GM06990 (cell line): ENCODE results near the gene CDC14A.

Experiments
- DNase-seq: peaks from one replicate; pipeline ENCODE4 v3.0.0-alpha.2; 2011; ENCODE audit not compliant: insufficient read length; ENCODE audit errors: extremely low read depth
- H3K27me3 ChIP-seq: replicated peaks from 2 replicates; pipeline ENCODE4 v1.6.0; 2011; ENCODE audit warnings: low read length; ENCODE audit not compliant: control insufficient read depth, insufficient read depth
- H3K36me3 ChIP-seq: 2 replicates; pipeline ENCODE4 v1.5.1; 2011; ENCODE audit warnings: low read length; ENCODE audit not compliant: control insufficient read depth, insufficient read depth
- H3K4me3 ChIP-seq: replicated peaks from 2 replicates; pipeline ENCODE4 v1.5.1; 2011; ENCODE audit warnings: low read depth, mild to moderate bottlenecking, control low read depth, low read length
- TF ChIP-seq, protein P1 (sequence below): IDR thresholded peaks from 2 replicates; pipeline ENCODE4 v1.5.1; 2011; ENCODE audit warnings: low read length, control low read depth, mild to moderate bottlenecking, inconsistent platforms; ENCODE audit not compliant: insufficient read depth, poor library complexity, severe bottlenecking

The CDC14A gene

GRCh38 chr1:100456880-100457279 is 104.6 kb downstream of the CDC14A start:
- Histone ChIP-seq H3K36me3 (no peaks in the 10 kb centered on the region), H3K27me3 (no peaks in the 10 kb centered on the region), H3K4me3 (no peak overlapping the region)
- TF ChIP-seq, protein P1, sequence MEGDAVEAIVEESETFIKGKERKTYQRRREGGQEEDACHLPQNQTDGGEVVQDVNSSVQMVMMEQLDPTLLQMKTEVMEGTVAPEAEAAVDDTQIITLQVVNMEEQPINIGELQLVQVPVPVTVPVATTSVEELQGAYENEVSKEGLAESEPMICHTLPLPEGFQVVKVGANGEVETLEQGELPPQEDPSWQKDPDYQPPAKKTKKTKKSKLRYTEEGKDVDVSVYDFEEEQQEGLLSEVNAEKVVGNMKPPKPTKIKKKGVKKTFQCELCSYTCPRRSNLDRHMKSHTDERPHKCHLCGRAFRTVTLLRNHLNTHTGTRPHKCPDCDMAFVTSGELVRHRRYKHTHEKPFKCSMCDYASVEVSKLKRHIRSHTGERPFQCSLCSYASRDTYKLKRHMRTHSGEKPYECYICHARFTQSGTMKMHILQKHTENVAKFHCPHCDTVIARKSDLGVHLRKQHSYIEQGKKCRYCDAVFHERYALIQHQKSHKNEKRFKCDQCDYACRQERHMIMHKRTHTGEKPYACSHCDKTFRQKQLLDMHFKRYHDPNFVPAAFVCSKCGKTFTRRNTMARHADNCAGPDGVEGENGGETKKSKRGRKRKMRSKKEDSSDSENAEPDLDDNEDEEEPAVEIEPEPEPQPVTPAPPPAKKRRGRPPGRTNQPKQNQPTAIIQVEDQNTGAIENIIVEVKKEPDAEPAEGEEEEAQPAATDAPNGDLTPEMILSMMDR, result no peak
- DNase-seq, result no peak

DNA sequence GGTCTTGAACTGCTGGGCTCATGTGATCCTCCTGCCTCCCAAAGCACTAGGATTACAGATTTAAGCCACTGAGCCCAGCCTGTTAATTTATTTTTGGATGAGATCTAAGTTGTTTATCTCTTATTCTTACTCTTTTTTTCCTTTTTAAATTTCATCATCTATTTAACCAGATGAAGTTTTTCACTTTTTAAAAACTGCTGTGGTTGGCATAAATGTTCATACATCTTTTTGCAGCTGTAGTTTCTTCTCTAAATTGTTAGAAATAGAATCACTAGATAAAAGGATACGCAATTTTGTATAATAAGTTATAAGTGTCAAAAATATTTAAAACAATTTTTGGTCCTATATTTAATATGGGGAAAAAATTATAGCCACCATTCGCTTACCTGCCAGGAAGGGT is 105.4 kb downstream of the CDC14A start:
- TF ChIP-seq, protein P1, result no peak
- H3K4me3 ChIP-seq, result no peak overlapping the region
- H3K36me3 ChIP-seq, result no peaks in the 10 kb centered on the region; the same call in 1 of the 2 replicates
- no peak for DNase-seq
- no peaks in the 10 kb centered on the region for H3K27me3 ChIP-seq

DNA sequence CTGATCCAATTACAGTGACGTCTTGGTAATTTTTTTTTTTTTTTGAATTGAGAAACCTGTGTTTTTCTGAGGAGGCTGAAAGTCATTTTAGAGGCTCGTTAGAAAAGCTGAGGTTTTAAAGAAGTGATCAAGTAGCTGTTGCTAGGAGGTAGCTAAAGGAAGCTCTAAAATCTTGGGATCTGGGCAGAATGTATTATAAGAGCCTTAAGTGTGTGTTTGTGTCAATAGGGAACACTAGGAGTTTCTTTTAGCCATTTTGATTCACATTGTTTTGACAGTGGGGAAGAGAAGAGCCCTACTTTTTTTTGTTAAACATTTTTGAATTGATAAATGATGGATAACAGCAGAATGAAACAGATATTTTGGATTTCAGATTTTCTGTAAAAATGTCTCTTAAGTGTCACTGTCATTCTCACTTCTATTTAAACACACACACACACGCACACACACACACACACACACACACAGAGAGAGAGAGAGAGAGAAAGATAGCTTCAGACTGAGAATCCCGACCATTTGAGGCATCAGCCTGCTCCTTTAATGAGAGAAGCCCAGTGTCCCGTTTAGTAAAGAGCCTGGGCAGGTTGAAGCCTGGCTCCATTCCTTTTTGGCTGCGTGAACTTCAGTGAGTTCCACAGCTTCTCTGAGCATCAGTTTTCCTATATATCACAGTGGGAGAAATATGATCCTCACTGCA is 106.5 kb downstream of the CDC14A start:
- TF ChIP-seq, protein P1, result no peak
- H3K36me3 ChIP-seq, result no peaks in the 10 kb centered on the region; the same call in 1 of the 2 replicates
- H3K27me3 ChIP-seq, result no peaks in the 10 kb centered on the region
- DNase-seq, result no peak
- no peak overlapping the region for H3K4me3 ChIP-seq

DNA sequence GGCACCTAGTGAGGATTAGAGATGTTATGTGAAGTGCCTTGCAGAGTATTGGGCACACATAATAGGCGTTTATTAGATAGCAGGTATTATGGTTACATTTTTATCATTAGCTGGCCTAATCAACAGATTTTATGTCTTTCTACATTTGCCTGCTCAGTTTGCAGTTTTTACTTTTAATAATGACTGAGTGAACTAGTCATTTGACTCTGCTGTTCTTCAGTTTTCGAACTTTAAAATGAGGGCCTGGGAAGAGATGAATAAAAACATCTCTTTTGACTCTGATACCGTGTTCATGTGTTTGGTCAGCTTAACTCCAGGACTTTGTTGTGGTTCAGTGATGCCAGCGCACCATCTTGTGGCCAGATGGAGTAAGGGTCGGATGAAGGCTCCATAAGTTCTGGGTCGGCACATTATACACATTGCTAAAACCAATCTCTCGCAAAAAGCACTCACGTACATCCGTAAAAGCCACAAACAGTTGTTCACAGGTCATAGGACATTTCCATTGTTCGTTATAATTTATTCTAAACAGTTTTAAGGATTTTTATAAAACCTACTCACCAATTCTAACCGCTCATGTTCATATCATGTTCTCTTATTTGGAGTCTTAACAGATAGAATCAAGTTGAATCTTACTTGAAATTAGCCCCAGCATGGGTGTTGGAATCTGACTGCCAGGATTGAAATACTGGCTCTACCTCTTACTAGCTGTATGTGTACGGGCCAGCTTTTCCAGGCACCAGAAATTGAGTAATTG is 107.2 kb downstream of the CDC14A start:
- Histone ChIP-seq H3K27me3 (no peaks in the 10 kb centered on the region), H3K4me3 (no peak overlapping the region), H3K36me3 (no peaks in the 10 kb centered on the region; the same call in 1 of the 2 replicates)
- peak; percentile 38 for DNase-seq
- TF ChIP-seq, protein P1, result peak; percentile 82

DNA sequence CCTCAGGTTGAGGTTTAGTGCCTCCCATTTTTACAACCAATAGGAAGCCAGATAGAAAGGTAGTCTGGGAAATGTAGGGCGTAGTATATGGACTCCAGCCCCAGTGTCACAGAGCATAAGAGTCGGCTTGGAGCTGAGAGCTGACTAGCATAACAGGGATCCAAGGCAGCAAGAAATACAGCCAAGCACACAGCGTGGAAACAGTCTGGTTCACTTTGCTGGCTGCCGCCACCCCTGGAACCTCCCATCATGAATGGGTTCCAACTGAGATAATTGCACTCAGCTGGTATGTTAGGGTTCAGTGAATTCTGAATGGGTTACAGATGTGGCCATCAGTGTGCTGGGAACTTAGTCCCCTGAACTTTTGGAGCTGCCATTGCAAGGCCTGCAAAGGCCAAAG is 108.9 kb downstream of the CDC14A start:
- Histone ChIP-seq H3K36me3 (no peaks in the 10 kb centered on the region; the same call in 1 of the 2 replicates), H3K4me3 (no peak overlapping the region), H3K27me3 (no peaks in the 10 kb centered on the region)
- TF ChIP-seq, protein P1, result no peak
- DNase-seq, result no peak
